Fibroblast of villous mesenchyme (primary cell): ENCODE results near the gene SPP1. TPM values are rescaled to one million over a fixed set of nuclear protein-coding genes. Genes with fewer than 3 reads are reported as not detected.
"Not testable (repeated sequence)": the region's sequence is repeated elsewhere in the genome, so short reads cannot be mapped to it uniquely, and the experiment has no call there.

Source experiments
- DNase-seq: peaks from one replicate; pipeline ENCODE4 v3.0.0-alpha.2; 2010; ENCODE audit warnings: low read depth
- H3K4me3 ChIP-seq: 2 replicates; pipeline ENCODE4 v1.5.1; 2011; ENCODE audit warnings: low read depth, mild to moderate bottlenecking, low read length
- CTCF ChIP-seq: IDR thresholded peaks from 2 replicates; pipeline ENCODE4 v1.5.1; 2012; ENCODE audit warnings: low read depth, mild to moderate bottlenecking, low read length; ENCODE audit not compliant: insufficient read depth
- total RNA-seq: library from RNA; depleted of rRNA; stranded (reverse); fragments of >200 nt; gene quantifications from 2 replicates; pipeline ENCODE4 v1.2.3, GENCODE V29; 2012

SPP1 gene
- total RNA-seq, 1 donor: 3.9 TPM

DNA sequence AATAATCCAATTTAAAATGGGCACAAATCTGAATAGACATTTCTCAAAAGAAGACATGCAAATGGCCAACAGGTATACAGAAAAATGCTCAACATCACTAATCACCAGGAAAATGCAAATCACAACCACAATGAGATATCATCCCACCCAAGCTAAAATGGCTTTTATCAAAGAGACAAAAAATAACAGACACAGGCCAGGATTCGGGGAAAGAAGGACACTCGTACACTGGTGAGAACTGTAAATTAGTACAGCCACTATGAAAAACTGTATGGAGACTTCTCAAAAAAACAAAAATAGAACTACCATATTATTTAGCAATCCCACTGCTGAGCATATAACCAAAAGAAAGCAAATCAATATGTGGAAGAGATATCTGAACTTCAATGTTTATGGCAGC lies 8.5 kb downstream of the SPP1 start:
- no peak for TF ChIP-seq CTCF
- DNase-seq: no peak
- H3K4me3 ChIP-seq: no peak overlapping the region

GRCh38 chr4:87985097-87985886 lies 9.8 kb downstream of the SPP1 start:
- peak; percentile 33 for DNase-seq
- H3K4me3 ChIP-seq: no peak overlapping the region
- TF ChIP-seq CTCF: peak; percentile 63

- DNase-seq: no peak
- H3K4me3 ChIP-seq: no peak overlapping the region
- no peak for TF ChIP-seq CTCF
Measured at GRCh38 chr4:87985887-87986200, 10.3 kb downstream of the SPP1 start.

GRCh38 chr4:87986508-87986907 lies 11.0 kb downstream of the SPP1 start:
- no peak overlapping the region for H3K4me3 ChIP-seq
- TF ChIP-seq CTCF: no peak
- DNase-seq: no peak

GRCh38 chr4:87989765-87990164 lies 14.3 kb downstream of the SPP1 start:
- no peak for TF ChIP-seq CTCF
- no peak for DNase-seq
- H3K4me3 ChIP-seq: no peak overlapping the region

- TF ChIP-seq CTCF: no peak
- DNase-seq: no peak
- no peak overlapping the region for H3K4me3 ChIP-seq
Measured at GRCh38 chr4:87995435-87995834, 19.9 kb downstream of the SPP1 start.

- DNase-seq, H3K4me3 ChIP-seq: not testable (repeated sequence)
Measured at GRCh38 chr4:87999191-87999691, 23.7 kb downstream of the SPP1 start.
